Measurements from ENCODE around the gene CLSTN2. TPM values are rescaled to one million over a fixed set of nuclear protein-coding genes. Genes with fewer than 3 reads are reported as not detected.

CLSTN2 gene
- total and polyA plus RNA-seq, 3 donors from 2014 or later, result 3.1 to 5.7 (median 3.8) TPM

DNA sequence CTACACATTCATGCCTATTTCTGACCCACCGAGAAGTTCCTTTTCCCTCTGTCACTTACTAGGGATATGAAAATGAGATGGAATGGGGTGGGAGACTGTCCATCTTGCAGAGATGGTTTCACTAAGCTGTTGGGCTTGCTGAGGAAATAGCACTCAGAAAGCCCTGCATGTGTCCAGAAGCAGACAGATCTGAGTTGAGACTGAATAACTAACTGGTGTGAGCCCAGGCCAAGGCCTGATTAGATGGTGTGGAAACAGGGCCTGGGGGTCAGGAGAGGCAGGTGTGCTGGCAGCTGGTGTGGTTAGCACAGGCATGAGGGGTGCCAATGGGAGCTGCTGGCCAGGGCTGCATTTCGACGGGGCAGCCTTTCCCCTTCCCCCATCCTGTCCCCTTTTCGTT is 72.1 kb downstream of the CLSTN2 start:
- no peaks in the 10 kb centered on the region for H3K9me3 ChIP-seq
- H3K4me1 ChIP-seq, result no peaks in the 10 kb centered on the region
- H3K4me3 ChIP-seq, result no peak overlapping the region
- no peaks in the 10 kb centered on the region for H3K27me3 ChIP-seq
- TF ChIP-seq, protein P1, sequence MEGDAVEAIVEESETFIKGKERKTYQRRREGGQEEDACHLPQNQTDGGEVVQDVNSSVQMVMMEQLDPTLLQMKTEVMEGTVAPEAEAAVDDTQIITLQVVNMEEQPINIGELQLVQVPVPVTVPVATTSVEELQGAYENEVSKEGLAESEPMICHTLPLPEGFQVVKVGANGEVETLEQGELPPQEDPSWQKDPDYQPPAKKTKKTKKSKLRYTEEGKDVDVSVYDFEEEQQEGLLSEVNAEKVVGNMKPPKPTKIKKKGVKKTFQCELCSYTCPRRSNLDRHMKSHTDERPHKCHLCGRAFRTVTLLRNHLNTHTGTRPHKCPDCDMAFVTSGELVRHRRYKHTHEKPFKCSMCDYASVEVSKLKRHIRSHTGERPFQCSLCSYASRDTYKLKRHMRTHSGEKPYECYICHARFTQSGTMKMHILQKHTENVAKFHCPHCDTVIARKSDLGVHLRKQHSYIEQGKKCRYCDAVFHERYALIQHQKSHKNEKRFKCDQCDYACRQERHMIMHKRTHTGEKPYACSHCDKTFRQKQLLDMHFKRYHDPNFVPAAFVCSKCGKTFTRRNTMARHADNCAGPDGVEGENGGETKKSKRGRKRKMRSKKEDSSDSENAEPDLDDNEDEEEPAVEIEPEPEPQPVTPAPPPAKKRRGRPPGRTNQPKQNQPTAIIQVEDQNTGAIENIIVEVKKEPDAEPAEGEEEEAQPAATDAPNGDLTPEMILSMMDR (IDR thresholded peaks at IDR 0.05), result no peak
- no peak for TF ChIP-seq POLR2A (IDR thresholded peaks at IDR 0.05)
- WGBS, 2 donors, result 90 to 93% methylated on average over 4 of the region's 4 CpGs
- H3K36me3 ChIP-seq (ENCODE audit: low read depth, missing control alignments), result no peaks in the 10 kb centered on the region
- no peak overlapping the region for H3K27ac ChIP-seq
- no peak for DNase-seq
- intact Hi-C loops (cut with DNase I; ENCODE audit: low total_unique reads), result no loop called here

DNA sequence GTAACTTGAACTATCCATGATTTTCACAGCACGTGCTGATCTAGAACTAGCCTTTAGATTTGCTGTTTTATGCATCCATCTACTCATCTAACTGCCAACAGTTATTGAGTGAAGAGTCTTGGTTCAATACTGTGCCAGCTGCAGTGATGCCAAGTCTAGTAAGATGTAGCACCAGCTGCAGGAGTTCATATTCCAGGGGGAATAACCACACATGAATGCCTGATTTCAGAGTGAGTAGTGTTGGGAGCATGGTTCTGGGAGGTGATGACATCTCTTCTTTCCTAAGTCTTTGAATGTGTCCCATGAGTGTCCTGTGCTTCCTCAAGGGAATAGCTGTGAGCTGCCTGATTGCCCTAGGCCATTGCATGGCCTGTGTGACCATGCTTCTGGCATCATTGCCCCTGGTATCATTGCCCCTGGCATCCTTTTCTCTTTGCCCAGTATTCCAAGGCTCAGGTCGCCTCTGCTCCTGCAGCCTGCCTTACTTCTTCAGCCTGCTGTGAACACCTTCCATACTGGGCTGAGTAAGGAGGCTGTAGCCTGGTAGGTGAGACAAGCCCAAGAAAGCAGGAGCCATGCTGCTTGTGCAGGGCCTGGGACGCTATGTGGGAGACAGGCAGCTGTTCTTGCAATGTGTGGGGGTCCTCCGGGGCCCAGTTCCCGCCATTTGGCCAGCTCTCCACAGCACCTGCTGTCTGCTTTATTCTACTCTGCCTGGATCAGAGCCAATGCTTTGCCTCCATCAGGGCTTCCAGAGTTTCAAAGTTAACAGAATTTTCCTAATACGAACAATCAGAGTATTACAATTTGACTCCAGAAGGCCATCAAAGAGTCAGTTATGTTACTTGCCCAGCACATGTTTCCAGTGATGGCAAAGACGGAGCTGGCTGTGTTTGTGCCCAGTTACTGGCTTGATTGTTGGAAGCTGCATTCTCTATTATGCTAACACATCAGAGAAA is 73.2 kb downstream of the CLSTN2 start:
- H3K36me3 ChIP-seq (ENCODE audit: low read depth, missing control alignments), result no peaks in the 10 kb centered on the region
- H3K27ac ChIP-seq, result no peak overlapping the region
- no peaks in the 10 kb centered on the region for H3K9me3 ChIP-seq
- no peak overlapping the region for H3K4me3 ChIP-seq
- intact Hi-C loops (cut with DNase I; ENCODE audit: low total_unique reads), result no loop called here
- DNase-seq, result no peak
- no peak for TF ChIP-seq POLR2A (IDR thresholded peaks at IDR 0.05)
- TF ChIP-seq, protein P1 (IDR thresholded peaks at IDR 0.05), result no peak
- 86 to 87% methylated on average over 6 to 7 of the region's 7 CpGs for WGBS, 2 donors
- no peaks in the 10 kb centered on the region for H3K4me1 ChIP-seq
- H3K27me3 ChIP-seq, result no peaks in the 10 kb centered on the region

DNA sequence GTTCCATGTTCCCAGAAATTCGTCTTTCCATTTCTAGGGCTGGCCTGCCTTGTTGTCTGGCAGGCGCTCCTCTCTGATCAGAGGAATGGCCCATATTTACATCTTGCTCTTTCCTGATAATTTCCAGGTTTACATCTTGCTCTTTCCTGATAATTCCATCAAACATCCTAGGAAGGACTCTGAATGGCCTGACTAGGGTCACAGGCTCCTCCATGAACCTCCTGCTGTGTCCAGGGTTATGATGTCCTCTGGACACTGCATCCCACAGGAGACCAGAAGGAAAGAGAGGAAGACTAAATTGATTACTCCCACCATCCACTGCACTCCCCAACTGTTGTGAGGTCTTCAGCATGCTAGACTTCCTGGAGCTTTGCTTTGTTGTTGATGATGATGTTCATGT is 75.4 kb downstream of the CLSTN2 start:
- no peak overlapping the region for H3K4me3 ChIP-seq
- no peaks in the 10 kb centered on the region for H3K9me3 ChIP-seq
- DNase-seq, result no peak
- H3K27me3 ChIP-seq, result no peaks in the 10 kb centered on the region
- H3K36me3 ChIP-seq (ENCODE audit: low read depth, missing control alignments), result no peaks in the 10 kb centered on the region
- TF ChIP-seq, protein P1 (IDR thresholded peaks at IDR 0.05), result no peak
- TF ChIP-seq POLR2A (IDR thresholded peaks at IDR 0.05), result no peak
- no peak overlapping the region for H3K27ac ChIP-seq
- intact Hi-C loops (cut with DNase I; ENCODE audit: low total_unique reads), result no loop called here
- WGBS, 2 donors, result 60 to 65% methylated on average over 2 of the region's 2 CpGs
- no peaks in the 10 kb centered on the region for H3K4me1 ChIP-seq

DNA sequence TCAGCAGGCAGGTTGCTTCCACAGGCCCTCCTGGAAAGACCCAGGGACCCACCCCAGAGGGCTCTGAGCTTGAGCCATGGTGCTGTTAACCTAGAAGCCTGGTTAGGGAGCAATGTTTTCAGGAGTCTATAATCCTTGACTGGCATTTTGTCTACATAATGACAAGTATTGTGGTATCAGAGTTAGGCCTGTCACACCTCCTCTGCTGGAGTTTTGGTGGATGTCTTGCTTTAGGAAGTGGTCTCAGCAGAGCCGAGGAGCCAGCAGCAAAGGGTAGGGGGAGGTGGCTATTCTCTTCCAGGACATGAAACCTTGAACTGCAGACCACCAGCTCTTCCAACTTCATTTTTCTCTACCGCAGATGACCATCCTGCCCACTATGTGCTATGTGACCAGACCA is 76.1 kb downstream of the CLSTN2 start:
- DNase-seq, result no peak

More for the DNA sequence above, 76.1 kb downstream of the CLSTN2 start:
- TF ChIP-seq, protein P1 (IDR thresholded peaks at IDR 0.05), result no peak
- TF ChIP-seq POLR2A (IDR thresholded peaks at IDR 0.05), result no peak
- no peaks in the 10 kb centered on the region for H3K4me1 ChIP-seq
- H3K4me3 ChIP-seq, result no peak overlapping the region
- no peaks in the 10 kb centered on the region for H3K36me3 ChIP-seq (ENCODE audit: low read depth, missing control alignments)
- no peak overlapping the region for H3K27ac ChIP-seq
- WGBS, 2 donors, result 90 to 100% methylated on average over 2 of the region's 2 CpGs
- intact Hi-C loops (cut with DNase I; ENCODE audit: low total_unique reads), result no loop called here
- no peaks in the 10 kb centered on the region for H3K9me3 ChIP-seq
- no peaks in the 10 kb centered on the region for H3K27me3 ChIP-seq
